Stomach (tissue), 9 donors: ENCODE data around the gene POLE. TPM values are rescaled to one million over a fixed set of nuclear protein-coding genes. Genes with fewer than 3 reads are reported as not detected.

Source experiments
- DNase-seq, 2 donors: peaks; one replicate each; pipeline versions ENCODE4 v3.0.0 to v3.0.0-alpha.2; 2013 to 2019
- H3K27ac ChIP-seq, 5 donors: fragments of 200-600 bp in 4 of 5; sonication (generic) in 4 of 5; one replicate each; pipeline ENCODE4 v1.5.1; 2013 to 2019; ENCODE audit warnings: mild to moderate bottlenecking in 1 of 5, moderate library complexity in 1 of 5
- H3K27me3 ChIP-seq, 3 donors: fragments of 200-600 bp; sonication (generic); one replicate each; pipeline ENCODE4 v1.5.1; 2017 to 2019; ENCODE audit warnings: mixed run types in 1 of 3
- H3K36me3 ChIP-seq, 4 donors: fragments of 200-600 bp; sonication (generic); 1 replicate in 3 of 4; 2 replicates in 1 of 4; pipeline ENCODE4 v1.5.1; 2016 to 2019
- H3K4me1 ChIP-seq, 4 donors: fragments of 200-600 bp; sonication (generic); one replicate each; pipeline ENCODE4 v1.5.1; 2016 to 2019
- H3K4me3 ChIP-seq, 4 donors: fragments of 200-600 bp; sonication (generic) in 3 of 4; one replicate each; pipeline ENCODE4 v1.5.1; 2016 to 2019; ENCODE audit warnings: mild to moderate bottlenecking in 1 of 4
- H3K9me3 ChIP-seq, 4 donors: fragments of 200-600 bp; sonication (generic); one replicate each; pipeline ENCODE4 v1.5.1; 2016 to 2019
- CTCF ChIP-seq, 7 experiments: fragments of 450-650 bp in 4 of 7; fragments of 200-600 bp in 3 of 7; sonication (generic) in 3 of 7; IDR thresholded peaks; one replicate each; pipeline ENCODE4 v1.5.1; 2016 to 2019; ENCODE audit warnings: antibody characterized with exemption in 7 of 7, control low read depth in 2 of 7, mild to moderate bottlenecking in 1 of 7
- EP300 ChIP-seq: sonication (generic); formaldehyde crosslinking; IDR thresholded peaks from one replicate; pipeline ENCODE4 v1.6.1; 2017; ENCODE audit warnings: antibody characterized with exemption
- POLR2A ChIP-seq, 4 donors: fragments of 450-650 bp; IDR thresholded peaks; one replicate each; pipeline ENCODE4 v1.6.1; 2016; ENCODE audit warnings: antibody characterized with exemption in 4 of 4, control low read depth in 2 of 4, mild to moderate bottlenecking in 1 of 4, moderate library complexity in 1 of 4
- POLR2AphosphoS5 ChIP-seq, 3 donors: sonication (generic); formaldehyde crosslinking; IDR thresholded peaks; one replicate each; pipeline ENCODE4 v1.6.1; 2016; ENCODE audit warnings: antibody characterized with exemption in 3 of 3
- WGBS, 5 donors: extraction: QIAGEN DNeasy Blood & Tissue Kit in 3 of 5; methylation state at CpG; one replicate each; pipeline versions ENCODE4 v1.1.5 to v1.1.7; 2013 to 2018; 5-methylcytosine and 5-hydroxymethylcytosine counted together
- intact Hi-C: fragments of 100-400 bp; cut with DNase I; formaldehyde crosslinking; loops from one replicate; pipeline ENCODE4 v1.15.1; 2023; ENCODE audit warnings: low total_unique reads
- polyA plus RNA-seq, 3 donors: library from polyadenylated mRNA; stranded (reverse); fragments of 200-250 nt; gene quantifications; one replicate each; pipeline ENCODE4 v1.2.3, GENCODE V29; 2013
- total RNA-seq, 5 donors: library from RNA; depleted of rRNA; stranded (reverse); fragments of >200 nt; gene quantifications; one replicate each; pipeline versions ENCODE4 v1.1.0 to v1.2.3, GENCODE V29; 2014 to 2016
- donor health status: healthy with polysubstance abuse.
- donor health status: Bipolar disorder and iron deficiency.
- donor health status: healthy.

Gene POLE
- total and polyA plus RNA-seq, 8 donors = 12.7 to 144 (median 43.3) TPM

- Histone ChIP-seq H3K27me3 (peaks cover 0 to 4% (median 0%) of the 10 kb centered on the region in 3 donors), H3K4me1 (peaks cover 0 to 17% (median 15%) of the 10 kb centered on the region in 4 donors), H3K4me3 (no peak overlapping the region), H3K27ac (no peak overlapping the region), H3K9me3 (no peaks in the 10 kb centered on the region), H3K36me3 (peaks cover 25 to 63% (median 51%) of the 10 kb centered on the region in 4 donors)
- no peak for DNase-seq
- intact Hi-C loops = no loop called here
- 93 to 98% (median 96%) methylated on average over 16 to 24 of the region's 24 CpGs for WGBS, 5 donors
- no peak for TF ChIP-seq POLR2AphosphoS5 (IDR thresholded peaks at IDR 0.05)
- TF ChIP-seq EP300 = no peak
- TF ChIP-seq CTCF (IDR thresholded peaks at IDR 0.05) = no peak
- no peak for TF ChIP-seq POLR2A (IDR thresholded peaks at IDR 0.05)
These were observed 61.3 kb downstream of the POLE start for GRCh38 chr12:132625731-132626430.

GRCh38 chr12:132624910-132625630, 62.1 kb downstream of the POLE start:
- 85 to 95% (median 91%) methylated on average over 15 to 32 of the region's 32 CpGs for WGBS, 5 donors
- no peak for DNase-seq
- no peak for TF ChIP-seq EP300
- no peak for TF ChIP-seq POLR2AphosphoS5 (IDR thresholded peaks at IDR 0.05)
- no peak for TF ChIP-seq CTCF (IDR thresholded peaks at IDR 0.05)
- no peak for TF ChIP-seq POLR2A (IDR thresholded peaks at IDR 0.05)
- H3K4me1 ChIP-seq = peaks cover 0 to 17% (median 15%) of the 10 kb centered on the region in 4 donors
- H3K9me3 ChIP-seq = no peaks in the 10 kb centered on the region
- H3K27me3 ChIP-seq = peaks cover 0 to 12% (median 6%) of the 10 kb centered on the region in 3 donors
- H3K36me3 ChIP-seq = peaks cover 20 to 55% (median 43%) of the 10 kb centered on the region in 4 donors
- no peak overlapping the region for H3K4me3 ChIP-seq
- H3K27ac ChIP-seq = no peak overlapping the region
- intact Hi-C loops = no loop called here

GRCh38 chr12:132624186-132624855, 62.8 kb downstream of the POLE start:
- DNase-seq = no peak
- Histone ChIP-seq H3K27me3 (peaks cover 0 to 20% (median 13%) of the 10 kb centered on the region in 3 donors), H3K36me3 (peaks cover 14 to 47% (median 36%) of the 10 kb centered on the region in 4 donors), H3K4me3 (no peak overlapping the region), H3K4me1 (peaks cover 0 to 22% (median 20%) of the 10 kb centered on the region in 4 donors), H3K9me3 (no peaks in the 10 kb centered on the region), H3K27ac (no peak overlapping the region)
- TF ChIP-seq EP300 = no peak
- no peak for TF ChIP-seq POLR2AphosphoS5 (IDR thresholded peaks at IDR 0.05)
- TF ChIP-seq CTCF (IDR thresholded peaks at IDR 0.05) = no peak
- intact Hi-C loops = no loop called here
- WGBS, 5 donors = 91 to 96% (median 93%) methylated on average over 19 to 22 of the region's 22 CpGs
